GM06990 (cell line): ENCODE data around the gene THOP1.

ENCODE experiments used
- DNase-seq: peaks from one replicate; pipeline ENCODE4 v3.0.0-alpha.2; 2011; ENCODE audit not compliant: insufficient read length; ENCODE audit errors: extremely low read depth
- H3K27me3 ChIP-seq: replicated peaks from 2 replicates; pipeline ENCODE4 v1.6.0; 2011; ENCODE audit warnings: low read length; ENCODE audit not compliant: control insufficient read depth, insufficient read depth
- H3K36me3 ChIP-seq: 2 replicates; pipeline ENCODE4 v1.5.1; 2011; ENCODE audit warnings: low read length; ENCODE audit not compliant: control insufficient read depth, insufficient read depth
- H3K4me3 ChIP-seq: replicated peaks from 2 replicates; pipeline ENCODE4 v1.5.1; 2011; ENCODE audit warnings: low read depth, mild to moderate bottlenecking, control low read depth, low read length
- TF ChIP-seq, protein P1 (sequence below): IDR thresholded peaks from 2 replicates; pipeline ENCODE4 v1.5.1; 2011; ENCODE audit warnings: low read length, control low read depth, mild to moderate bottlenecking, inconsistent platforms; ENCODE audit not compliant: insufficient read depth, poor library complexity, severe bottlenecking

THOP1 gene

DNA sequence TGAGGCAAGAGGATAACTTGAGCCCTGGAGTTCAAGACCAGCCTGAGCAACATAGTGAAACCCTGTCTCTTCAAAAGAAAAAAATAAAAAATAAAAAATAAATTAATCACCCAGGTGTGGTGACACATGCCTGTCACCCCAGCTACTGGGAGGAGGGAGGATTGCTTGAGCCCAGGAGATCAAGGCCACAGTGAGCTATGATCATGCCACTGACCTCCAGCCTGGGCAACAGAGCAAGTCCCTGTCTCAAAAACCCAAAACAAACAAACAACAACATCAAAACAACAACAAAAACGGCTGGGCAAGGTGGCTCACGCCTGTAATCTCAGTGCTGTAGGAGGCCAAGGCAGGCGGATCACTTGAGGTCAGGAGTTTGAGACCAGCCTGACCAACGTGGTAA is 41.2 kb upstream of the THOP1 start:
- Histone ChIP-seq H3K36me3 (no peaks in the 10 kb centered on the region), H3K4me3 (no peak overlapping the region), H3K27me3 (no peaks in the 10 kb centered on the region)
- TF ChIP-seq, protein P1, sequence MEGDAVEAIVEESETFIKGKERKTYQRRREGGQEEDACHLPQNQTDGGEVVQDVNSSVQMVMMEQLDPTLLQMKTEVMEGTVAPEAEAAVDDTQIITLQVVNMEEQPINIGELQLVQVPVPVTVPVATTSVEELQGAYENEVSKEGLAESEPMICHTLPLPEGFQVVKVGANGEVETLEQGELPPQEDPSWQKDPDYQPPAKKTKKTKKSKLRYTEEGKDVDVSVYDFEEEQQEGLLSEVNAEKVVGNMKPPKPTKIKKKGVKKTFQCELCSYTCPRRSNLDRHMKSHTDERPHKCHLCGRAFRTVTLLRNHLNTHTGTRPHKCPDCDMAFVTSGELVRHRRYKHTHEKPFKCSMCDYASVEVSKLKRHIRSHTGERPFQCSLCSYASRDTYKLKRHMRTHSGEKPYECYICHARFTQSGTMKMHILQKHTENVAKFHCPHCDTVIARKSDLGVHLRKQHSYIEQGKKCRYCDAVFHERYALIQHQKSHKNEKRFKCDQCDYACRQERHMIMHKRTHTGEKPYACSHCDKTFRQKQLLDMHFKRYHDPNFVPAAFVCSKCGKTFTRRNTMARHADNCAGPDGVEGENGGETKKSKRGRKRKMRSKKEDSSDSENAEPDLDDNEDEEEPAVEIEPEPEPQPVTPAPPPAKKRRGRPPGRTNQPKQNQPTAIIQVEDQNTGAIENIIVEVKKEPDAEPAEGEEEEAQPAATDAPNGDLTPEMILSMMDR, result no peak
- no peak for DNase-seq

DNA sequence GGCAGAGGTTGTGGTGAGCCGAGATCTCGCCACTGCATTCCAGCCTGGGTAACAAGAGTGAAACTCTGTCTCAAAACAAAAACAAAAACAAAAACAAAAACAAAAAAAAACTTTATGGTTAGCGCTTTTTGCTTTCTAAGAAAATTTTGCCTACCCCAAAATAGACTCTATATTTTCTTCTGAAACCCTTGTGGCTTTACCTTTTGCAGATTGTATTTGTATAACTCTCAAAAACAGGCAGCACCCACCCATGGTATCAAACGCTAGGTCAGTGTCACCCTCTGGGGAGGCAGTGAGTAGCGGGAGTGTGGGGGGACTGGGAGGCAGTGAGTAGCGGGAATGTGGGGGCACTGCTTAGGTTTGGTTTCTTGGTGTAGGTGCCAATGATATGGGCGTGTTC is 38.0 kb upstream of the THOP1 start:
- no peaks in the 10 kb centered on the region for H3K36me3 ChIP-seq
- DNase-seq, result no peak
- no peaks in the 10 kb centered on the region for H3K27me3 ChIP-seq
- H3K4me3 ChIP-seq, result no peak overlapping the region
- TF ChIP-seq, protein P1, result no peak

DNA sequence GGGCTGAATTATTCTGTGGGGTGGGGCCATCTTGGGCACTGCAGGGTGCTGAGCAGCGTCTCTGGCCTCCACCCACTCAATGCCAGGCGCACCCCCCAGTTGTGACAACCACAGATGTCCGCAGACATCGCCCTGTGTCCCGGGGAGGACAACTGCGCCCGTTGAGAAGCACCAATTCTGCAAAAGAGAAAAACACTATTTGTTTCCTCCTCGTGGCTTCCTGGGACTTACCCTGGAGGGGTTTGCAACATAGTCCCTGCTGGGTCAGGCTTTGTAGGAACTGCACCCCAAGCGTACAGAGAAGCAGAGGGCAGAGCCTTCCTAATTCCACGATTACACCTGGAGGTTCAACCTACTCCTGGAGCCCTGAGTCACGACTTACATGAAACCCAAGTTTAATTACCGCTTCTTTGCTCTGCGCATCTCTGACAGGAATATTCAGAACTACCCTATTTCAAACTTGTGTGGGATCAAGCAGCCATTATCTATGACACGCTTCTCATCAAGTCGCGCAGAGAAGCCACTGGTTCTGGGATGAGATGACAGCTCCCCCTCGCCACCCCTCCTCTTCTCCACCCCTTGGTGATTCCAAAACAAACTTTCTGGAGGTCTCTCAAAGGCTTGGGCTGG is 34.4 kb upstream of the THOP1 start:
- Histone ChIP-seq H3K4me3 (no peak overlapping the region), H3K36me3 (peaks cover 9% of the 10 kb centered on the region), H3K27me3 (no peaks in the 10 kb centered on the region)
- TF ChIP-seq, protein P1, result no peak
- DNase-seq, result no peak

DNA sequence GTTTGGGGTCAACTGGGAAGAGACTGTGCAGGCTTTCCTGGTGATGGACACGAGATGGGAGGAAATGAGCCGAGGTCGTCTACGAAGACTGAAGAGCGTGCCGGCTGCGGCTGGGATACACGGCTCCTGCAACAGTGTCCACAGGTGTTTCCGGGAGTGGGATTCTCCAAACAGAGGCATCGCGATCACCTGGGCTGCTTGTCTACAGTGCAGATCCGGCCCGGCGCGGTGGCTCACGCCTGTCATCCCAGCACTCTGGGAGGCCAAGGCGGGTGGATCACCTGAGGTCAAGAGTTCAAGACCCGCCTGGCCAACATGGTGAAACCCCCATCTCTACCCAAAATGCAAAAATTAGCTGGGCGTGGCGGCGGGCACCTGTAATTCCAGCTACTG is 33.9 kb upstream of the THOP1 start:
- no peak for DNase-seq
- Histone ChIP-seq H3K4me3 (no peak overlapping the region), H3K36me3 (peaks cover 9% of the 10 kb centered on the region), H3K27me3 (no peaks in the 10 kb centered on the region)
- TF ChIP-seq, protein P1, result no peak

DNA sequence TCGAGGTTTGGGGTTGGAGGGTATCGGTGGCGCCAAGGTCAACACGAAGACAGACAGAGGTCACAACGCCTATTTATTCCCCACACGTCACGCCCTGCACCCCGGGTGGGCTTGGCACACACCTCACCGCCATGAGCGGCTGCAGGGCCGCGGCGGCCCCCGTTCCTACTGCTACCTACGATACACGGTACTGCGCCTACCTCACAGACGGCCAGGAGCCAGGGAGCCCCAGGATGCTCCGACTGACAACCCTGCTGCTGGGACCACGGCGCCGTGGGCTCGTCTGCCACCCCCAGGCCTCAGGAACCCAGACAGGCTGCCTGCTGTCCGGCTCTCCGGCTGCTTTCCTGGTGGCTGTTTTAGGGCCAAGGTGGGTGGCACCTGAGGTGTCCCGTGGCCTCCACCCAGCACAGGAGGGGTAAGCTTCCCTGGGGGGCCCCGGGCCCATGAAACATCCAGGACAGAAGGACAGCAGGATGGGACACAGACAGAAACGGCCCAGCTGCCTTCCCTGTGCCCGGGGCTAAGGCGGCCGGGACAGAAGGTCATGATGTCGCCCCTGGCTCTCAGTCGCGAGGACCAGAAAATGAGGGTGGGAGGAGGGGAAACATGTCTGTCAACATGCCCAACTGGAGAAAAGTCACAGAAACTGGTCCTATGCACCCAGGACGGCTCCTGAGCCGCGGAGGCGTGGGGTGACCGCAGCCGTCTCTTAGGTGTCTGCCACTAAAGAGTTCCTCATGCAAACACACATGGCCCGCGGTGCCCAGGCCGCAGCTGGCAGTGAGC is 30.4 kb upstream of the THOP1 start:
- no peak for DNase-seq
- peaks cover 24% of the 10 kb centered on the region for H3K36me3 ChIP-seq
- TF ChIP-seq, protein P1, result no peak

More for the DNA sequence above, 30.4 kb upstream of the THOP1 start:
- Histone ChIP-seq H3K27me3 (no peaks in the 10 kb centered on the region), H3K4me3 (no peak overlapping the region)
